GM12801 (cell line): Measurements from ENCODE around the gene EMILIN1.

Source experiments
- TF ChIP-seq, protein P1 (sequence below): IDR thresholded peaks from one replicate; pipeline ENCODE4 v1.5.1; 2011; ENCODE audit warnings: control low read depth; ENCODE audit not compliant: insufficient read length; ENCODE audit errors: extremely low read depth

EMILIN1 gene

GRCh38 chr2:27102329-27102728 lies 23.9 kb downstream of the EMILIN1 start:
- TF ChIP-seq, protein P1, sequence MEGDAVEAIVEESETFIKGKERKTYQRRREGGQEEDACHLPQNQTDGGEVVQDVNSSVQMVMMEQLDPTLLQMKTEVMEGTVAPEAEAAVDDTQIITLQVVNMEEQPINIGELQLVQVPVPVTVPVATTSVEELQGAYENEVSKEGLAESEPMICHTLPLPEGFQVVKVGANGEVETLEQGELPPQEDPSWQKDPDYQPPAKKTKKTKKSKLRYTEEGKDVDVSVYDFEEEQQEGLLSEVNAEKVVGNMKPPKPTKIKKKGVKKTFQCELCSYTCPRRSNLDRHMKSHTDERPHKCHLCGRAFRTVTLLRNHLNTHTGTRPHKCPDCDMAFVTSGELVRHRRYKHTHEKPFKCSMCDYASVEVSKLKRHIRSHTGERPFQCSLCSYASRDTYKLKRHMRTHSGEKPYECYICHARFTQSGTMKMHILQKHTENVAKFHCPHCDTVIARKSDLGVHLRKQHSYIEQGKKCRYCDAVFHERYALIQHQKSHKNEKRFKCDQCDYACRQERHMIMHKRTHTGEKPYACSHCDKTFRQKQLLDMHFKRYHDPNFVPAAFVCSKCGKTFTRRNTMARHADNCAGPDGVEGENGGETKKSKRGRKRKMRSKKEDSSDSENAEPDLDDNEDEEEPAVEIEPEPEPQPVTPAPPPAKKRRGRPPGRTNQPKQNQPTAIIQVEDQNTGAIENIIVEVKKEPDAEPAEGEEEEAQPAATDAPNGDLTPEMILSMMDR: no peak

GRCh38 chr2:27105981-27106380 lies 27.6 kb downstream of the EMILIN1 start:
- TF ChIP-seq, protein P1: no peak

- TF ChIP-seq, protein P1: no peak
These were observed 29.8 kb downstream of the EMILIN1 start for GRCh38 chr2:27108221-27108620.

DNA sequence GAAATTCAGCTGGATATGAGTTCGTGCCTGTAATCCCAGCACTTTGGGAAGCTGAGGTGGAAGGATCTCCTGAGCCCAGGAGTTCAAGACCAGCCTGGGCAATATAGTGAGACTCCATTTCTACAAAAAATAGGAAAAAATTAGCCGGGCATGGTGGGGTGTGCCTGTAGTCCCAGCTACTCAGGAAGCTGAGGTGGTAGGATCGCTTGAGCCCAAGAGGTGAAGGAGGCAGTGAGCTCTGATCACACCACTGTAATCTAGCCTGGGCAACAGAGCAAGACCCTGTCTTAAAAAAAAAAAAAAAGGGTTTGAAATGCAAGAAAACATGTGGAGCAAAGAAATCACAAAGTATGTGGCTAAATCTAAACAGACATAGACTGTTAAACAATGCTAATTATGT lies 30.7 kb downstream of the EMILIN1 start:
- TF ChIP-seq, protein P1: no peak

DNA sequence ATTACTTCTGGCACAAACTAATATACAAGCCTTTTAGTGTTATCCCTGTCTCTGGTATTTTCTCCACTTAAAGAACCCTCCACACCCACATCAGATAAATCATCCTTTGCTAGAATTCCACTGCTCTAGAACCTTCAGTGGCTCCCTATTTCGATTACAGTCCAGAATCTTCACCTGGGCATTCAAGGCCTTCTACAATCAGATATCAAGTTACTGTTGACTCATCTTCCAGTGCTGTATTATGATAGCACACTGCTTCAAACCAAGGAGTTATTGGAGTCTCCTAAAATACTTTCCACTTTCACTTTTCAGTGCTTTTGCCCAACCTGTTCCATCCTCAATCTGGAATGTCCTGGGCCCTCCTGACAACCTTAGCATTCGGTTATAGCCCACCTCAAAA lies 37.1 kb downstream of the EMILIN1 start:
- TF ChIP-seq, protein P1: no peak

DNA sequence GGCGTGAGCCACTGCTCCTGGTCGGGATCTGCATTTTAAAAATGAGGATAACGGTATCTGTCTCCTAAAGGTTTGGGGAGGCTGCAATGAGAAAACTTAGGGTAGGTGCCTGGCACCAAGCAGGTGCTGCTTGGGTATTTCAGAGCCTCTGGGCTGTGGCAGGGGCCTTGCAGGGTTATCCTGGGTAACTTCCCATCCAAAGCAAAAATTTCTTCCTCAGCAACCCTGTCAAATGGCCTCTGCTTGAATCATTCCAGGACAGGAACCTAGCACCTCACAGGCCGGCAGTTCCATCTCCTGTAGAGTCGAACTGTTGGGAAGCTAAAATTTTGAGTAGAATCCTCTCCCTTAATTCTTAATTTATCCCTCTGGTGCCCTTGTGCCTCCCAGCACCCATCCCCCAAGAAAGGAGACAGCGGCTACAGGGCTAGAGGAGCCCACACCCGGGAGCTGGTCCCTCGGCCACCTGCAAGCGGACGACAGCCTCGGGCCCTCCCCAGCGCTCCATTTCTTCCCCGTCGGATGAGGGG lies 39.6 kb downstream of the EMILIN1 start:
- TF ChIP-seq, protein P1: no peak

- TF ChIP-seq, protein P1: no peak
These were observed 40.3 kb downstream of the EMILIN1 start, which contains the start of gene CGREF1 for GRCh38 chr2:27118525-27119329. CGREF1 (minus strand) TSS chr2:27119128; CDS start chr2:27104366, 14,762 bp downstream.
